ENCODE data around the gene ATP4B. TPM values are rescaled to one million over a fixed set of nuclear protein-coding genes. Genes with fewer than 3 reads are reported as not detected.

The ATP4B gene
- total and polyA plus RNA-seq, 2 donors (not counting 3 experiments of a cell fraction or from before 2014, with no cell fraction given): 0.06 TPM; not detected in 1

DNA sequence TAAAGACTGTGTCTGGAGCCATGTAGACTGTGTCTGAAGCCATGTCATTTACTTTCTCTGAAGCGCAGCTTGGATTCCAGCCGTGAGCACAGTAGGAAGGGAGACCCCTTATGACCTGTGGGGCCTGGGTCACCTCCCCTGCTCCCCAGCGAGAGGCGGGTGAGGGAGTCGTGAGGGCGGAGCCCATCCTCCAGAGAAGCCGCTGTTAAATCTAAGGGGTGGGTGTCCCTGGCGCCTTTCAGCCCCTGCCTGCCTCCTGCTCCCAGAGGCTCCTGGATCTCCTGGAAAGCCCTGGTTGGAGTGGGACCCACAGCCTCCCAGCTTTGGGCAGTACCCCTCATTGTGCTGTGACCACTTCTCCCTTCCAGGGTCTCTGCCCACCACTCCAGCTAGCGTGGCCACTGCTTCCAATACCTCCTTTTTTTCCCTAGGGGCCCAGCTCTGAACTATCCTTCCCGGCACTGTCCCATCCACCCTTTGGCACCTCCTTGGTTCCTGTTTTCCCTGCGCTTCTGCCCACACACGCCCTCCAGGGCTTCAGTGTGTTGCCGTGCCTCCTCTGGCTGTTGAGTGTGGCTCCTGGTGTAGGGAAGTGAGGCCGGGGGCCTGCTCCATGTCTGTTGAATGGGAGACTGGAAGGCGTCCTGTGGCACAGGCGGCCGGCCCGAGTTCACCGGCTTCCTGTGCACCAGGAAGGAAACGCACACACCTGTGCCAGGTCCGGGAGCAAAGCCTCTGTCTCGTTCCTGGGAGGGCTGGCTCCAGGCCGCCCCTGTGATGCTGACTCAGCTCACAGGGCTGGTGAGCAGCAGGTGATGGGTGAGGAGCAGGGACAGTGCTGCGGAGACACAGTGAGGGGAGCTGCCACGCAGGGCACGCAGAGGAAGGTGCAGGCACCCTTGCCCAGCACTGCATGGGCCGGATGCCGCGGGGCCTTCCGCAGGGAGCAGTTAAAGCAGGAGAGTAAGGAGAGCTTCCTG is 29.4 kb downstream of the ATP4B start:
- intact Hi-C loops (cut with micrococcal nuclease) (no loop called here), dilution Hi-C loops (cut with MboI; ENCODE audit: extremely low pct_ligation_motif_present, low sequenced_read_pairs) (no loop called here)
- DNase-seq (ENCODE audit: low read depth, low spot score): no peak
- TF ChIP-seq POLR2AphosphoS5 (IDR thresholded peaks at IDR 0.05; ENCODE audit: insufficient read depth, low read depth, low read length) (no peak), MAX (IDR thresholded peaks at IDR 0.05; ENCODE audit: insufficient read depth, insufficient read length) (no peak), EZH2 (IDR thresholded peaks at IDR 0.05; ENCODE audit: borderline replicate concordance, low read depth, low read length, severe bottlenecking) (no peak), FOS (IDR thresholded peaks at IDR 0.05; ENCODE audit: borderline replicate concordance, insufficient read depth, low read length) (no peak), POLR2A (IDR thresholded peaks at IDR 0.05; ENCODE audit: low read depth, low read length) (no peak), MYC (IDR thresholded peaks at IDR 0.05; ENCODE audit: low read depth, low read length) (no peak), JUN (IDR thresholded peaks at IDR 0.05; ENCODE audit: borderline replicate concordance, insufficient read depth, insufficient read length, low read depth) (no peak), GATA2 (IDR thresholded peaks at IDR 0.05; ENCODE audit: insufficient read depth, insufficient read length, low read depth, low read length) (no peak)
- TF ChIP-seq, protein P1, sequence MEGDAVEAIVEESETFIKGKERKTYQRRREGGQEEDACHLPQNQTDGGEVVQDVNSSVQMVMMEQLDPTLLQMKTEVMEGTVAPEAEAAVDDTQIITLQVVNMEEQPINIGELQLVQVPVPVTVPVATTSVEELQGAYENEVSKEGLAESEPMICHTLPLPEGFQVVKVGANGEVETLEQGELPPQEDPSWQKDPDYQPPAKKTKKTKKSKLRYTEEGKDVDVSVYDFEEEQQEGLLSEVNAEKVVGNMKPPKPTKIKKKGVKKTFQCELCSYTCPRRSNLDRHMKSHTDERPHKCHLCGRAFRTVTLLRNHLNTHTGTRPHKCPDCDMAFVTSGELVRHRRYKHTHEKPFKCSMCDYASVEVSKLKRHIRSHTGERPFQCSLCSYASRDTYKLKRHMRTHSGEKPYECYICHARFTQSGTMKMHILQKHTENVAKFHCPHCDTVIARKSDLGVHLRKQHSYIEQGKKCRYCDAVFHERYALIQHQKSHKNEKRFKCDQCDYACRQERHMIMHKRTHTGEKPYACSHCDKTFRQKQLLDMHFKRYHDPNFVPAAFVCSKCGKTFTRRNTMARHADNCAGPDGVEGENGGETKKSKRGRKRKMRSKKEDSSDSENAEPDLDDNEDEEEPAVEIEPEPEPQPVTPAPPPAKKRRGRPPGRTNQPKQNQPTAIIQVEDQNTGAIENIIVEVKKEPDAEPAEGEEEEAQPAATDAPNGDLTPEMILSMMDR (IDR thresholded peaks at IDR 0.05; ENCODE audit: extremely low read depth in 1 of 2, insufficient read depth in 1 of 2, low read depth in 1 of 2, low read length in 2 of 2): no peak
- Histone ChIP-seq H3K79me2 (ENCODE audit: control insufficient read depth, insufficient read depth, low read length) (peaks cover 66% of the 10 kb centered on the region), H3K9me3 (replicated peaks; ENCODE audit: control insufficient read depth, insufficient read depth, low read length) (no peaks in the 10 kb centered on the region), H3K9me1 (replicated peaks; ENCODE audit: control insufficient read depth, extremely low read depth, insufficient read depth, low read length) (no peaks in the 10 kb centered on the region), H3K4me2 (ENCODE audit: insufficient read depth, low read length) (no peak overlapping the region), H3K27me3 (ENCODE audit: control insufficient read depth in 2 of 2, insufficient read depth in 2 of 2, low read length in 2 of 2) (no peaks in the 10 kb centered on the region), H4K20me1 (replicated peaks; ENCODE audit: control insufficient read depth, extremely low read depth, insufficient read depth, low read length) (peaks cover 2% of the 10 kb centered on the region), H3K36me3 (ENCODE audit: control insufficient read depth in 2 of 2, extremely low read depth in 1 of 2, insufficient read depth in 2 of 2, low read length in 2 of 2) (peaks cover 3 to 24% of the 10 kb centered on the region in 2 experiments), H2AFZ (ENCODE audit: low read depth, low read length) (no peak overlapping the region), H3K4me1 (ENCODE audit: control insufficient read depth, extremely low read depth, insufficient read depth, low read length) (peaks cover 7% of the 10 kb centered on the region), H3K27ac (ENCODE audit: insufficient read depth, low read depth, low read length) (no peak overlapping the region), H3K4me3 (replicated peaks in 1 of 3; ENCODE audit: insufficient read depth in 1 of 3, low read depth in 1 of 3, low read length in 3 of 3) (no peak overlapping the region), H3K9ac (replicated peaks; ENCODE audit: extremely low read depth, insufficient read depth, low read length) (no peak overlapping the region)
- no peak for FAIRE-seq
- POLR2A ChIA-PET: no interaction called here
- CTCF ChIA-PET: interaction anchor here (1.1 kb wide), 2 partner anchors 19 to 131 kb away, joined by 3 read pairs; partner anchors contain the start of gene TMEM255B
- no TSS peak for BruUV-seq (replicated peaks)

All from endothelial cell of umbilical vein (primary cell).